SKM-1 treated with dmso at 0.1 percent for 144 hours (cell line): ENCODE results near the gene SH3BGR.

Experiments used
- DNase-seq: peaks from one replicate; lab custom pipeline; 2025; ENCODE audit not compliant: unreplicated experiment; lab: John Stamatoyannopoulos, UW

Gene SH3BGR

DNA sequence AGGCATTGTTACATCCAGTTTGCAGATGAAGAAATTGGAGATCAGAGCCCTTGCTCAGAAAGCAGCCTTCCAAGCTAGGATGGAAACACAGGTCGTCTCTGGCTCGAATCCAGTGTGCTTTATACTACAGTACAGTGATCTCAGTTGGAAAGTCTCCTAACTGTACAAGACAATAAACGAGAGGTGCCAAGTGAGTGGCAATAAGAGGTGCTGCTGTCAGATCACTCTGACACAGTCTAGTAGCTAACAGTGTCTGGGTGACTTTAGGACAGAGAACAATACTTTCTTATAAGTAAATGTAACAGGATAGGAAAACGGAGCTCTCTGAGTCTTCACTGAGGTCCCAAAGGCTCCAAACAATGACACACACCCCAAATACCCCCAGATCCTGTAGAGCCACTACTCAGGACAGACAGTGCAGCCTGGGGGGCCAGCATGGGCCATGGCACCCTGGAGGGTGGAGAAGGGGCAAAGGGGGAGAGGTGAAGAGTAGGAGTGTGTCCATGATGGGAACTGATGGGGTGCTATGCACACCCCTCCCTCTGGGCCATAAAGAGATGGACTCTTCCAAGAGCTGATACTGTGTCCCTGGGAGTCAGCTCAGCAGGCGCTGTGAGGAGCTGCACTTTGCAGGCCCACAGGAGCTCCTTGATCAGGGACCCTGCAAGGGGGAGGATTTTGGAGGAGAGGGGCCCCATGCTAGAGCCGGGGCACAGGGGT is 3.3 kb downstream of the SH3BGR start:
- no peak for DNase-seq

DNA sequence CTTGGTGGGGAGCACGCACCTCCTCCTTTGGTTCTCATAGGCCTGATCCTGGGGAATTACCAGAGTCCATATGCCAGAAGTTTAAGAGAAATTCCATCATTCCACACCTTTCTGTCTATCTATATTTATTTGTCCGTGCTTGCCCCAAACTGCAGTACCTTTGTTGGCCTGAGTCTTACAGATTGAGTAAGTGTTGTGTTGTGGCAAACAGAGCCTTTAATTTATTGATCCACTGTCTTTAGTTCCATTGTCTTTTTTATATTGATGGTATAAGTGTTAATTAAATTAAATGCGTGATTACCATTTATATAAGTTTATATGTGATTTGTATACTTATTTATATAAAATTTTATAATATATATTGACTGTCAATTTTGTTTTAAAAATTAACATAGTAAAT is 4.9 kb downstream of the SH3BGR start:
- no peak for DNase-seq

DNA sequence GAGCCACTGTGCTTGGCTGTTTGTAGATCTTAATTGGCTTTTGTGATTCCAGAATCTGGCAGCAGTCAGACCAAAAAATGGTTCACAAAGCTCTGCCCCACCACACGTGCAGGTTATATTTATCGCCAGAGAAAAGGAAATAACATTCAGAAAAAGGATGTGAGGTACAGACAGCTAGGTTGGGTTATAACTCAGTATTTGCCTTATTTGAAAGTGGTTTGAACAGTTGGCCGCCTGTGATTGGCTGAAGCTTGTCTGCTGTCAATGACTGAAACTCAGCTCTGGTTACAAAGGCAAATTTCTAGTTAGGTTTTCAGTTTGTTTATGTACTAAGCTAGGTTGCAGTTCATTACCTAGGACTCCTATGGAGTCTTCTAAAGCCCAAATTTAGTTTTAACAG is 9.6 kb downstream of the SH3BGR start:
- no peak for DNase-seq

DNA sequence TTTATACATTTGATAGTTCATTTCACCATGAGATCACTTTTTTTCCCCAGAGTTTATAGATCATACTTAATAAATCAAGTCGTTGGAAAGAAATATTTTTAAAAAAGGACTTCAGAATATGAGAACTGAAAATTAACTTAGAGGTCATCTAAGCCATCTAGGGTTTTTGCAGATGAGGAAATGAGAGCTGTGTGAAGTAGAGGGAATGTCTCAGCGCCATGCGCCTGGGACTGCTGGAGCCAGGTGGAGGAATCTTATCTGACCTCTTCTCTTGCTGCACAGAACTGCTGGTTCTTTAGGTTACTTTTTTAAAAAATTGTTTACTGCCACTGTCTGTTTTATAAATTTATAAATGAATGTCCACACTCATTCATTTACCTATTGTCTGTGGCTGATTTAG is 11.5 kb downstream of the SH3BGR start:
- DNase-seq, result no peak

DNA sequence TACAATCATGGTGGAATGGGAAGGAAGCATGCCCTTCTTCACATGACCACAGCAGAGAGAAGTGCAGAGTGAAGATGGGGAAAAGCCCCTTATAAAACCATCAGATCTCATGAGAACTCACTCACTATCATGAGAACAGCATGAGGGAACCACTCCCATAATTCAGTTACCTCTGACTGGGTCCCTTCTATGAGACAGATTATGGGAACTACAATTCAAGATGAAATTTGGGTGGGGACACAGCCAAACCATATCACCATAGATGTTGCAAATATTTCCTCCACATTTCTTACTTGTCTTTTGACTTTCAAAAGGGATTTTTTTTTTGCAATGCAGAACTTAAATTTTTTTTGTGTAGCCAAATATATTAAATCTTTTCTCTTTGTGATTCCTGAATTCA is 14.8 kb downstream of the SH3BGR start:
- DNase-seq, result no peak

DNA sequence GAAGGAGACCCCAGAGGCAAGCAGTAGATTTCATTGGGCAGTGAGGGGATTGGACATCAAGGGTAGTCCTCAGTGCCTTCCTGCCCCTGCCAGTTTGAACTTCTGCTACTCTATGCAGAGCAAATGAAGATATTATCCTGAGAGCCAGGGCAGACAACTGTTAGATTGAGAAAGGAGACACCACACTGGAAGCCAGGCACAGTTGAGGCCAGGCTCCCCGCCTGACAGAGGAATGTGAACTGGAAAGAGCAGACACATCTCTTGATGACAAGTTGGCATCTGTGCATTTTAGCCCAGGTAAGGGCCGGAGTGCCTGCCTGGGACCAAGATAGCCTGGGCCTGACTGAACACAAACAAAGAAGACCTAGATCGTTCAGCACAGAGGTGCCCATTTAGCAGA is 16.0 kb downstream of the SH3BGR start:
- DNase-seq, result no peak

DNA sequence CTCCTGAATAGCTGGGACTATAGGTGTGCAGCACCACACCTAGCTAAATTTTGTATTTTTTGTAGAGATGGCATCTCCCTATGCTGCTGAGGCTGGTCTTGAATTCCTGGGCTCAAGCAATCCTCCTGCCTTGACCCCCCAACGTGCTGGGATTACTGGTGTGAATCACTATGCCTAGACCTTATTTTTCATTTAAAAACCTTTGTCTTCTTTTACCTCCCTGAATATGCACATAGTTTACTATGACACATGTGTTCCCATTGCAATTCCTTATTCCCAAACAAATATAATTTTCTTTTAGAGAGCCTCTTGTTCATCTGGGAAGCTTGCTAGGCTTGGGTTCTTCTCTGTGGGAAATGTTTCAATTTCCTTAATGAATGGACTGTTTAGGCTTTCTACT is 16.8 kb downstream of the SH3BGR start:
- DNase-seq, result no peak

DNA sequence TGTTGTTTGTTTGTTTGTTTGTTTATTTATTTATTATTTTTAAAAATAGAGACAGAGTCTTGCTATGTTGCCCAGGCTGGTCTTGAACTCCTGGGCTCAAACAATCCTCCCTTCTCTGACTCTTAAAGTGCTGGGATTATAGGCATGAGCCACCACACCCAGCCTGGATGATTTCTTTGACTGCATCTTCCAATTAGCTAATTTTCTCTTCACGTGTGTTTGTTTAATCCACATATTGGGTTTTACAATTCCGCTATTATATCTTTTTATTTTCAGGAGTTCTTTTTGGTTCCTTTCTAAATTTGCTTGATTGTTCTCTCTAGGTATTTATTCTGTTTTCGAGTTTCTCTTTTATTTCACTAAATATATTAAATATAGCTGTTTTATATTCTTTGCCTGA is 19.8 kb downstream of the SH3BGR start:
- no peak for DNase-seq

DNA sequence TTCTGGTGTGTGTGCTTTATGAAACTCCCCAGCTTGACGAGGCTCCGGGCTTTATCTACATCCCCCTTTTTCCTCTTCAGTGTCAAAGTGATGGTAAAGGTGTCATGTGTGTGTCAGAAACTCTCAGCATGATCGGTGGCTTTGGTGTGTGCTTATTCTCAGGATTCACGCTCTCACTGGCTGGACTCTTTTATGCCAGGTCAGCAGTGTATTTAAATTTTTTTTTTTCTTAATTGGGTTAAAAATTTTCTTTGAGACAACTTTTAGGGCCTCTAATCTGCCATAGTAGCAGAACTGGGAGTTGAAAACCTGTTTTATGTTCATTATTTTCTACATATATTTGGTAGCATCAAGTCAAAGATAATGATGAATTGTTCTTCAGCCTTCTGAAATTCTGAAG is 21.0 kb downstream of the SH3BGR start:
- no peak for DNase-seq

DNA sequence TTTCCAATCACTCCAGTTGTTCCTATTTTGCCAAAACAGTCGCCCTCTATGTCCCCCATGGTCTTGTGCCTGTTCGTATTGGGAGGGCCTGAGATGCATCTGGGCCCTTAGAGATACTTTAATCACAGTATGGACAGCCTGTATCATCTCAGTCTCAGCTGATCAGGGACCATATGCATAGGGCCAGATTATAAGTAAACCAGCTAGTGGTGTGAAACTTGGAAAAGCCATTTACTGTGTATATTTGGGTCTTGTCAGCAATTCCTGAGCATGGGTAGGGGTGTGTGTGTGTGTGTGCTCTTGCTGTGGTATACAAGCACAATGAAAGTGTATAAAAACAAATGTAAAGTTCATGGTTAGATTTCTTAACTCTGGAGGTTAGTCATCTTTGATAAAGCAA is 22.8 kb downstream of the SH3BGR start:
- DNase-seq, result no peak

DNA sequence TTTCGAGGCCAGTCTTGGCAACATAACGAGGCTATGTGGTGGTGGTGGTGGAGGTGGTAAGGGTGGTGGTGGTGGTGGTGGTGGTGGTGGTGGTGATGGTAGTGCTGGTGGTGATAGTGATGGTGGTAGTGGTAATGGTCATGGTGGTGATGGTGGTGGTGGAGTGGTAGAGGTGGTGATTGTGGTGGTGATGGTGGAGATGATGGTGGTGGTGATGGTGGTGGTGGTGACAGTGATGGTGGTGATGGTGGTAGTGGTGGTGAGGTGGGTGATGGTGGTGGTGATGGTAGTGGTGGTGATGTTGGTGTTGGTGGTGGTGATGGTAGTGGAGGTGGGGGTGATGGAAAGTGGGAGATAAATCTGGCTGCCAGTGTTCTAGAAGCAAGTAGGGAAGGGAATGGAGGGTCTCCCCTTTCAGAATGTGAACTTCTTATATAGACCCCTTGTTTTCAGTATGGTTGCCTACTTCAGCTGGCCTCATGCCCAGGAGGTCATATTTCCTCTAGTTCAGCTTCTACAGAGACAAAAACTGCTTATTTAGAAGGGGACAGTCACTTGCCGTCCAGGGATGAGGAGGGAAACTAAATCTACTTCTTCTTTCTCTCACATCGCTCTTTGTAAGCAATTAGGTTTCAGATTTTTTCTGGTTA is 27.5 kb downstream of the SH3BGR start:
- DNase-seq, result no peak

DNA sequence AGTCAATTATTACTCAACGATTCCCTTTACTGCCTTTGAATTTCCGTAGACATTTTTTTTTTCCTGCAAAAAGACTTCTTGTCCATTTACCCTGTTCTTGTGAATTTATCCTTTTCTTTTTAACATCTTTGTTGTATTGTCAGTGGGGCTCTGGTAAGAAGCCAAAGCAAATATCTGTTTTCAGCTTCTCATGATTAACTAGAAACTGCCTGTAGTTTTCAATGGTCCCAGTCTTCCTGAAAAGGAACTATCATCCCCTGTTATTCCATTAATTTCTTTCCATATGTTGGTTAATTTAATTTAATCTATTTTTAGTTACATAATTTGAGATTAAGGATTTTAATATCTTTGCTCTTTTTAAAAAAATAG is 28.0 kb downstream of the SH3BGR start:
- DNase-seq, result no peak

DNA sequence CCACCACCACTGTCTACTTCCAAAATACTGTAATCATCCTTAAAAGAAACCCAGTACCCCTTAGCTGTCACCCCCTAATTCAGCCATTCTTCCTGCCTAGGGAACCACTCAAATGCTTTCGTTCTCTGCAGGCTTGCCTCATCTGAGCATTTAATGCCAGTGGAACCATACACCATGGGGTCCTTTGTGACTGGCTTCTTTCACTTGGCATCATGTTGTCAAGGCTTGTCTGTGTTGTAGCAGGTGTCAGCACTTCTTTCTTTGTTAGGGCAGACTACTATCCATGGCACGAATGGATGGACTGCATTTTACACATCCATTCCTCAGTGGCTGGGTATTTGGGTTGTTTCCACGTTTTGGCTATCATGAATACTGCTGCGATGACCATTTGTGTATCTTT is 28.5 kb downstream of the SH3BGR start:
- DNase-seq, result no peak

DNA sequence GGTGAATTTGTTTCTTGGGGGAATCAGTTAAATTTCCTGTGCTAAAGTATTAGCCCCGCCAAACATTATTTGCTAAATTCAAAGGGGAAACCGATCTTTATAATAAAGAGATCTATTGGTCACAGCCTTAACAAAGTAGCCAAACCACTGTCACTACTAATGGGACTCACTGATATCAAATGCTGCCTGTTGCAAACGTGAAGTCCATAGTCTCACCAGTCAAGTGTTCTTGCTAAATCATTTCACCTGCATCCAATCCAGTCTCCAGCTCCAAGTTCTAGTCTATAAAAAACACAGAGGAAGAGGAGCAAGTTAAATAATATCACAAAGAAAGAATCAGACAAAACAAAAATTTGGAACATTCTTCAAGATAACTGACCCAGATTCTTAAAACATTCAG is 30.1 kb downstream of the SH3BGR start:
- DNase-seq, result no peak

DNA sequence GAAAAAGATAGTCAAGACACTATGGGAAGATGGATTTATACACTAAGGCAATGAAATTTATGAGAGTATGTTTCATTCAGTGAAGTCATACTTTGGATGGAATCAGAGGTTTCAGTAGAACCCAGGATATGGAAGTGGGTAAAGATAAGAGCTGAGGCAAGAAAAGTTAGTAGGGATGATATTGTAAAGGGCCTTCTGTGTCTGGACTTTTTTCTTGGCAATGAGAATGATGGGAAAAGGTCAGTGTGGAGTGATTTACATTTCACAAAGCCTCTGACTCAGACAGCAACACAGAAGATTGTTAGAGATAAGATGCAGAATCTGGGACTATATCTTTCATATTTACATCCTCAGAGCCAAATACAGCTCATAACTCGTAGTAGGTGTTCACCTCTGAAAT is 32.1 kb downstream of the SH3BGR start:
- DNase-seq, result no peak

DNA sequence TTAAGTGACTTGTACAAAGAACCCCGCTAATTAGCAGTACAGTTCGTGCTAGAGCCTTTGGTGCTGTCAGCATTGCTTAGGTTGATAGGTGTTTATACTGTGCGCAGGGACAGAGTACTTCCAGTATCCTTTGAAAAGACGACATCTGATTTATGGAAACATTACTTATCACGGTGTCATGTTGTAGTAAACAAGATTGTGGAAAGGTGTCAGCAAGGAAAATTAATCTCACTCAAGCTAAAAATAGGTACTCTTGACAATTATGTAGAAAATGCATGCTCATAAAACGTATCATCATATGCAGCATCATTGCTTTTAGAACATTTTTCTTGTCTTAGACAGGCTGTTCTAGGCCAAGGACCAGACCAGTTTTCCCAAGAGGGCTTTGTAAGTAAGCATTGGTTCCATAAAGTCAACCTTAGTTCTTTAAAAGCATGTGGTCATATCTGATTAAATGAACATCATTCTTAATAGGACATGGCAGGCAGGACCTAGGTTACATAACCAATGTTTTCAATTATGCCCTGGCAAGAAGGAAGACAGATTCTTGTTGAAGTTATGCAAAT is 33.0 kb downstream of the SH3BGR start:
- DNase-seq, result no peak

DNA sequence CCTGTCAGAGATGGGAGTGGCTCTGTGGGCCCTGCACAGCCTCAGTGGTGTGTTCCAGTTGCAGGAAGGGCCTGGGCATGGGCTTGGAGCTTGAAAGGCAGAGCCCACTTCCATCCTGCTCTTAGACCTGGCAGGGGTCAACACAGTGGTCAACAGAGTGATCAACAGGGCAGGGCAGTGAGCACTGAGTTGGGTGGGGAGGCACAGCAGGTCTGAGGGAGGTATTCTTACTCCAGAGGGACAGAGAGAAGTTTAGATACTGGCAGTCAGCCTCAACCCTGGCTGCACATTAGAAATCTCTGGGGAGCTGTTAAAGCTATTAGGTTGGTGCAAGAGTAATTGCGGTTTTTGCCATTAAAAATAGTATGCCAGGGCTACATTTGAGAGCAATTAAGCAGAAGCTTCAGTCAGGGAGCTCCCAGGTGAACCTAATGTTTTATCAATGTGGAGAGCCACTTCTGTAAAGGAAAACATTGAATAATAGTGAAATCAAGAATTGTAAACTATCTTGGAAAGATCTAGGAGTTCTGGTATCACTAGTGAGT is 37.7 kb downstream of the SH3BGR start:
- no peak for DNase-seq

DNA sequence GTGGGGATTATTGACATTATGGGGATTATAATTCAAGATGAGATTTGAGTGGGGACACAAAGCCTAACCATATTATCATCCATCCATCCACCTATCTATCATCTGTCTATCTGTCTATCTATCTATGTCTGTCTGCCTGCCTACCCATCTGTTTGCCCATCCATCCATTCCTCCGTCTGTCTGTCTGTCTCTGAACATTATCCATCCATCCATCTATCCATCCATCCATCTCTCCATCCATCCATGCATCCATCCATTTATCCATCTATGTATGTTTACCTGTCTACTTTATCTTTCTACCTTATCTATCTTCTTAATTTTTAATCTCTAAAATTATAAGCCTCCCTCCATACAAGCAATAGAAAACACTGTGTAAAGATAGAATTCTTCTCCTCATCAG is 47.4 kb downstream of the SH3BGR start:
- DNase-seq, result no peak

DNA sequence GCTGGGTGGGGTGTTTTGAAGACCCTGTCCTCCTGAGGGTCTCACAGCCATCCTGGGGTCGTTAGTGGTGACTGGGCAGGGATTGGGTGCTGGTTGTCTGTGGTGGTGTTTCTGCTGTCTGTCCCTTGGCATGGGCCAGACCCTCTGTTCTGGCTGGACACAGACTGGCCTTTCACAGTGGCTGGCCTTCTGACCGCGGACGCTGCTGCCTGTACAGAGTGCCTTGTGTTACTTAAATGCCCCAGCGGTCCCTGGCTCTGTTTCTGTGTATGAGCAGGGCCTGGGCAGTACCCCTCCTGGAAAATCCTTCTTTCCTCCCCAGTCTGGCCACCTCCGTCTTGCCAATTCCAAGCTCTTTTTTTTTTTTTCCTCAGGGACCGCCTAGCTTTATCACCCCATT is 50.9 kb downstream of the SH3BGR start:
- DNase-seq, result no peak

DNA sequence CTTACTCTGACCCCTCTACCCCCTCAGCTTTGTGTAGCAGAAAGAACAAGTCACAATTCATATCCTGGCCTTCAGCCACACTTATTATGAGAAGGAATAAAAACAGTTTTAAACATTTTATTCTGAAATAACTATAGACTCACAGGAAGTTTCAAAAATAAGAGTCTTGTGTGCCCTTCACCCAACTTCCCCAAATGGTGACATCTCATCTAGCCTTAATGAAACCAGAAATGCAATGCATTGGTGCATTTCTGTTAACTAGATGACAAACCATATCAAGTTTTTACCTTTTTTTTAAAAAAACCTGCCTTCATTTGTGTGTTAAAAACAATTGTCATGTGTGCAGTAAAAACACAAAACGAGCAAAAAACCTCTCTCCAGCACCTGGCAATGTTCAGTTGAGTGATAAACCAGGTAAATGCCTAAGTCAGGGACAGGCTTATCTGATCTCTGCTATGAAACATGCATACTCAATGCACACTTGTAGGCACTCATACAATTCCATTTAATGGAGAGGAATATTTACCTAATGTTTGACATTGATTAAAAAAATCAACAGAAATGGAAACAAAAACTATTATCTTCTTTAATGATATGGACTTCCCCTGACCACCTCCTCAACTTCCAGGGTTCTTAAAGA is 51.5 kb downstream of the SH3BGR start:
- no peak for DNase-seq

DNA sequence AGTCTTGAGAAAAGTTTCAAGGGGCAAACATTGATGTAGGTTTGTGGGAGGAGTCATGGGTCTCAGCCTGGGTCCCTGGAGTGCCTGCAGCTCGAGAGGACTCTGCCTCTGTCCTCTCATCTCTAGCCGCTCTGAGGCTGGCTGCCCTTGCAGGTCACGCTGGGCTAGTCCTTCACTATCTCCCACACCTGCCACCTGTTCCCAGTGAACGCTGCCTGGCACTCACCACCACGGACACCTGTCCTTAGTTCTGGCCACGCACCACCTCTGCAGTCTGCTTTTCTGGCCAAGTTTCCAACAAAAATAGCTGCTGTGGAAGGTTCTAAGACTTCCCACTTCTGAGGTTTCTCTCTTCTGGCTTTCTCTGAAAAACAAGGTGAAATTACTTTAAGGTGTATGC is 52.5 kb downstream of the SH3BGR start:
- no peak for DNase-seq

DNA sequence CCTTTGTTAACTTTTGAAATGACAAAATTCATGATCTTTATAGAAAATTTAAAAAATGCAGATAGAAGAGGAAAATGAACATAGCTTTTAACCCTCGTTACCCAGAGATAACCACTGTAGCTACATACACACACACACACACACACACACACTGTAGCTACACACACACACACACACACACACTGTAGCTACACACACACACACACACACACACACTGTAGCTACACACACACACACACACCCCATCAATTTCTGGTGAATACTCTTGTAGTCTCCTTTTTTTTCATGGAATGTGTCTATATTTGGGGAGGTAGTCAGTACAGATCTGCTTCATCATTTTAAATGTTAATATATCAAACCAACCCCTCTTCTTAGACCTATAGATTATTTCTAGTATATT is 58.5 kb downstream of the SH3BGR start:
- no peak for DNase-seq
